Measurements from ENCODE around the gene MYOM1.

The MYOM1 gene

GRCh38 chr18:3057526-3057925, 162.2 kb downstream of the MYOM1 start:
- no peak for TF ChIP-seq REST (IDR thresholded peaks at IDR 0.05; ENCODE audit: insufficient read depth in 1 of 2, low read depth in 2 of 2, low read length in 2 of 2)
- no peak for TF ChIP-seq FOXP2 (optimal IDR thresholded peaks at IDR 0.05; ENCODE audit: borderline replicate concordance, extremely low read depth, extremely low read length, insufficient read depth)
- TF ChIP-seq POLR2AphosphoS5 (IDR thresholded peaks at IDR 0.05; ENCODE audit: low read depth, low read length) = no peak
- no peak for TF ChIP-seq SIN3A (IDR thresholded peaks at IDR 0.05; ENCODE audit: borderline replicate concordance, insufficient read depth, low read length)
- TF ChIP-seq TAF1 (IDR thresholded peaks at IDR 0.05; ENCODE audit: borderline replicate concordance, insufficient read depth, low read length) = no peak

- no peak for TF ChIP-seq POLR2AphosphoS5 (IDR thresholded peaks at IDR 0.05; ENCODE audit: low read depth, low read length)
- no peak for TF ChIP-seq REST (IDR thresholded peaks at IDR 0.05; ENCODE audit: insufficient read depth in 1 of 2, low read depth in 2 of 2, low read length in 2 of 2)
- no peak for TF ChIP-seq FOXP2 (optimal IDR thresholded peaks at IDR 0.05; ENCODE audit: borderline replicate concordance, extremely low read depth, extremely low read length, insufficient read depth)
- TF ChIP-seq SIN3A (IDR thresholded peaks at IDR 0.05; ENCODE audit: borderline replicate concordance, insufficient read depth, low read length) = no peak
- TF ChIP-seq TAF1 (IDR thresholded peaks at IDR 0.05; ENCODE audit: borderline replicate concordance, insufficient read depth, low read length) = no peak
Observed at GRCh38 chr18:3056311-3056710, 163.5 kb downstream of the MYOM1 start.

GRCh38 chr18:3055816-3056215, 164.0 kb downstream of the MYOM1 start:
- TF ChIP-seq FOXP2 (optimal IDR thresholded peaks at IDR 0.05; ENCODE audit: borderline replicate concordance, extremely low read depth, extremely low read length, insufficient read depth) (no peak), TAF1 (IDR thresholded peaks at IDR 0.05; ENCODE audit: borderline replicate concordance, insufficient read depth, low read length) (no peak), POLR2AphosphoS5 (IDR thresholded peaks at IDR 0.05; ENCODE audit: low read depth, low read length) (no peak), REST (IDR thresholded peaks at IDR 0.05; ENCODE audit: insufficient read depth in 1 of 2, low read depth in 2 of 2, low read length in 2 of 2) (no peak), SIN3A (IDR thresholded peaks at IDR 0.05; ENCODE audit: borderline replicate concordance, insufficient read depth, low read length) (no peak)

- TF ChIP-seq FOXP2 (optimal IDR thresholded peaks at IDR 0.05; ENCODE audit: borderline replicate concordance, extremely low read depth, extremely low read length, insufficient read depth) = no peak
- no peak for TF ChIP-seq SIN3A (IDR thresholded peaks at IDR 0.05; ENCODE audit: borderline replicate concordance, insufficient read depth, low read length)
- TF ChIP-seq TAF1 (IDR thresholded peaks at IDR 0.05; ENCODE audit: borderline replicate concordance, insufficient read depth, low read length) = no peak
- TF ChIP-seq POLR2AphosphoS5 (IDR thresholded peaks at IDR 0.05; ENCODE audit: low read depth, low read length) = no peak
- no peak for TF ChIP-seq REST (IDR thresholded peaks at IDR 0.05; ENCODE audit: insufficient read depth in 1 of 2, low read depth in 2 of 2, low read length in 2 of 2)
Observed at GRCh38 chr18:3055186-3055728, 164.5 kb downstream of the MYOM1 start.

- TF ChIP-seq SIN3A (IDR thresholded peaks at IDR 0.05; ENCODE audit: borderline replicate concordance, insufficient read depth, low read length) = no peak
- no peak for TF ChIP-seq FOXP2 (optimal IDR thresholded peaks at IDR 0.05; ENCODE audit: borderline replicate concordance, extremely low read depth, extremely low read length, insufficient read depth)
- no peak for TF ChIP-seq POLR2AphosphoS5 (IDR thresholded peaks at IDR 0.05; ENCODE audit: low read depth, low read length)
- no peak for TF ChIP-seq REST (IDR thresholded peaks at IDR 0.05; ENCODE audit: insufficient read depth in 1 of 2, low read depth in 2 of 2, low read length in 2 of 2)
- TF ChIP-seq TAF1 (IDR thresholded peaks at IDR 0.05; ENCODE audit: borderline replicate concordance, insufficient read depth, low read length) = no peak
Observed at GRCh38 chr18:3054780-3055179, 165.0 kb downstream of the MYOM1 start.
